HG03097 (cell line): ENCODE results near the gene HSD17B3.
"Not testable (repeated sequence)": the region's sequence is repeated elsewhere in the genome, so short reads cannot be mapped to it uniquely, and the experiment has no call there.

ENCODE experiments used
- ATAC-seq: cut with Tn5 transposase; IDR thresholded peaks from one replicate; pipeline ENCODE4 v1.9.1; 2021; ENCODE audit not compliant: unreplicated experiment, low FRiP score

Gene HSD17B3

DNA sequence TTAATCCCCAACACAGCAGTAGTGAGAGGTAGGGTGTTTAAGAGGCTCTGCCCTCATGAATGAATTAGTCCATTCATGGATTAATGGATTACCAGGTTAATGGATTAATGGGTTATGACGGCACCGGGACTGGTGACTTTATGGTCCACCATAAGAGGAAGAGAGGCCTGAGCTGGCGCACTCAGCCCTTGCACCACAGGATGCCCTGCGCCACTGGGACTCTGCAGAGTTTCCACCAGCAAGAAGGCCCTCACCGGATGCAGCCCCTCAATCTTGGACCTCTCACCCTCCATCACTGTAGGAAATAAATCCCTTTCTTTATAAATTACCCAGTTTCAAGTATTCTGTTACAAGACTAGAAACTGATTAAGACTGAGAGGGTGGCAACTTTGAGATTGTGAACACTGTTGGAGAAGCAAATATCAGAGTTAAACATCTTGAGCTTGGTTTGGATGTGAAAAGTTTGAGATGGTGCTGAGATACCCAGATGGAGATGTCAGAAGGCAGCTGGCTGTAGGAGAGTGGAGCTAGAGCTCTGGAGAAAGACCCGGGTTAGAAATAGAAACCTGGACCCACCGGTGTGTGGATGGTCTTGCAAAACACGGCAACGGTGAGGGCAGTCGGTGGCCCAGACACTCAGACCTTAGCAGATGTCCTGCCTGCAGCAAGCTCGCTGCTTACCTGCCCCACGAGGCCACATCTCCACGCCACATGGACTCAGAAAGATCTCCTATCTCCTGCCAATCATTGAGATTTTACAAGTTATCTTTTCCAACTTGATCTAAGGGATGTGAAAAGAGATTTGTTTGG is 98.8 kb downstream of the HSD17B3 start:
- ATAC-seq, result no peak

DNA sequence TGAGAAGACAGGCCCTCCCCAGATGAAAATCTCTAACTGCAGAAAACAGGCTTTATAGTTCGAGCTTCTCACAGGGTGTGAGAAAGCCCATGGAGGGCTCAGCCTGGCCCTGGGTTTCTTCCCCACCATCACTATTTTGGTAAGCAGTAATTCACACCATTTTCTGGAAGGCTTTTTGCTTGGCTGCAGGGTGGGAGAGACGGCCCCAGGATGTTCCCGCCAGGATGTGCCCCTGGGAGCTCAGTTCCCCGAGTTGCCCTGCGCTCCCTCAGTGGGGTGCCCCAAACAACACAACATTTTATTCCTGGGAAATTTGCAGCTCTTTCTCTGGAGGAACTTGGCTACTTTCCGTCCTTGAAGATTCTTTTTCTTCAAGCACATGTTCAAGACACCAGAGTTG is 100.8 kb downstream of the HSD17B3 start:
- no peak for ATAC-seq

DNA sequence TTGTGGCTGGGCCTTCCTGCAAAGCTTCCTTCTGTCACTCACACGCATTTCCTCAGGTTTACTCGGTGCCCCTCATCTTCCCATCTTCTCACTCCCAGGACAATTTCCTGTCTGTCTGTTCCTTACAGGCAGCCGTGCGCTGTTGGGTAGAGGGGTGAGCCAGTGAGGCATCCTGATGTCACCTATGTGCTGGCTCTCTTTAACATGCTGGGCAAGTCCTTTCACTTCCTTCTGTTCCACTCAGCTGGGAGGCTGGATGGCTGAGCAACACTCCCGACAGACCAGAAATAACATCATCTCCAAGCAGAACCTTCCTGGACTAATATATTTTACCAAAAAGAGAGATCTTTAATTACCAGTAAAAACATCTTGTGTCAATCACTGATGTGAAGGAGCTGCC is 103.0 kb downstream of the HSD17B3 start:
- ATAC-seq, result no peak

DNA sequence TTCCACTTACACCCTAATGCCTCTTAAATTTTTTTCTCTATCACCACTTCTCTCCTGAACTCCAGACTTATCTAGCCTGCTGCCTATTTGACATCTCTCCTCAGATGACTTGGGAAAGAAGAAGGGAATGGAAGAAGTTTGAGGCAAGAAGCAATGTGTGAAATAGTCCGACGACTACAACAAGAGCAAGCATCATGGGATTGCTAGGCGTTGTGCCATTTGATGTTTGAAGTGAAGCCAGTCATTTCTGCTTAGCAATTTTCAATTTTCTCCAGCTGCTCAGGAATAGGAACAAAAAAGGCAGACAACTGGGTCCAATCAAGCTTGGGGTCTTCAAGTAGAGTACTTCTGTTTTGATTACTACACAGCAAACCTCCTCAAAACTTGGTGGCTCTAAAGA is 106.4 kb downstream of the HSD17B3 start:
- ATAC-seq, result no peak

DNA sequence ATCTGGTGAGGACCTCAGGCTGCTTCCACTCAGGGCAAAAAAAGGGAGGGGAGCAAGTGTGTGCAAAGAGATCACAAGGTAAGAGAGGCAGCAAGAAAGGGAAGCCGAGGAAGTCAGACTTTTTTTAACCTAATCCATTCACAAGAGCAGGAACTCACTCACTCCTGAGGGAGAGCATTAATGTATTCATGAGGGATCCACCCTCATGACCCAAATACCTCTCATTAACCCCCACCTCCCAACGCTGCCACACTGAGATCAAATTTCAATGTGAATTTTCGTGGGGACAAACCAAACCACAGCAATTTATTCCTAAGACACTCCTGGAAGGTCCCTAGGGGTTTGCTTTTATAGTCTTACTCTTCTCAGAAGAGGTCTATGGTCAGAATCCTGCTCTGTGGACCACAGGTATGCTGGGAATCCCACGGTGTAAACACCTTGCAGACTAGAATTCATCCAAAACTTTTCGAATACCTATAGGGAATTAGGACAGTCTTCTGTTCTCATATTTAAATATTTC is 108.7 kb downstream of the HSD17B3 start:
- no peak for ATAC-seq

GRCh38 chr9:96192710-96193109 is 109.3 kb downstream of the HSD17B3 start:
- no peak for ATAC-seq

- no peak for ATAC-seq
Observed at GRCh38 chr9:96189995-96190394, 112.0 kb downstream of the HSD17B3 start.

- ATAC-seq, result not testable (repeated sequence)
Observed at GRCh38 chr9:96189581-96189980, 112.4 kb downstream of the HSD17B3 start.

DNA sequence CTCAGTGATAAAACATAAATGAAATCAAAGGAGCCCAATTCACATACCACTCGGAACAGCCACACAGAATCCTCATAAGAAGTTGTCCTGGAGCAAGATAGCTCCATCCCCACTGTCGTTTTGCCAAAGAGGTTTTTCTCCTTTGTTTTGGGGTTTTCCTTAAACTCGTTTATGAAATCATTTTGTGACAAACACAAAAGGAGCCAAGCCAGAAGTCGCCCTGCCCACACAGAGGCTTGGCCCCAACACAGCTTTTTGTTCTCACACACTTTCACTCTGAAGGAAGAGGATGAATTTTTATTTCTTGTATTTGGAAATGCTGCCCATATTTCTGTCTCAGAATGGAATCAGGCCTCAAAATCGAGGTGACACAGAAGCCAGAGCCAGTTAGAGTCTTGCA is 113.4 kb downstream of the HSD17B3 start:
- ATAC-seq, result no peak

- ATAC-seq, result no peak
Observed at GRCh38 chr9:96187151-96187555, 114.8 kb downstream of the HSD17B3 start.

GRCh38 chr9:96186591-96187011 is 115.4 kb downstream of the HSD17B3 start:
- ATAC-seq, result no peak

DNA sequence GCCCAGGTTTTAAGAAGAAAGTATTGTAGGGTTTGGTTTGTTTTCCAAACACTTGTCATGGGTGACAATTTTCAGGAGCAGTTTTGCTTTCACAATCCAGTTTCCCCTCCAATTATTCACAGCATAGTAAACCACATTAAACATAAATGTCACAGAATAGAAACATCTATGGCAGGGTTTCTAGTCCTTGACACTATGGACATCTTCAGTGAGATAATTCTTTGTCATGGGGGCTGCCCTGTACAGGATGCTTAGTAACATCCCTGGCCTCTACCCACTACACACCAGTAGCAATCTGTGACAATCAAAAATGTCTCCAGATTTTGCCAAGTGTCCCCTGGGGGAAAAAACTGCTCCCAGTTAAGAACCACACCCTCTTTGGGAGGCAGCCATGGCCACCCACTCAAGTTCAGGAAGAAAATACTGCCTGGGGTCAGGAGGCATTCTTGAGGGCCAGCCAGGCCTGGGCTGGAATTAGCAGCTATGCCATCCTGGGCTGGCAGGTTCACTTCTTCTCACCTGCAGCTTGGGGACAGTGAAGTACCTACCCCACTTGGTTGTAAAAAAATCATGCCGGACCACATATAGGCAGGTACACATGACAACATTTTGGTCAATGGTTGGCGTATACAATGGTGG is 116.3 kb downstream of the HSD17B3 start:
- no peak for ATAC-seq
